Lung microvascular endothelial cell (primary cell): Measurements from ENCODE around the gene MTHFR. TPM values are rescaled to one million over a fixed set of nuclear protein-coding genes. Genes with fewer than 3 reads are reported as not detected.

Source experiments
- DNase-seq, 2 donors: peaks; one replicate each; pipeline versions ENCODE4 v3.0.0 to v3.0.0-alpha.2; 2010; ENCODE audit warnings: low read depth in 2 of 2
- total RNA-seq: library from RNA; depleted of rRNA; stranded (reverse); fragments of >200 nt; gene quantifications from 2 replicates; pipeline ENCODE4 v1.2.1, GENCODE V29; 2014

The MTHFR gene
- total RNA-seq, 1 donor from 2014 or later: 35.5 TPM

DNA sequence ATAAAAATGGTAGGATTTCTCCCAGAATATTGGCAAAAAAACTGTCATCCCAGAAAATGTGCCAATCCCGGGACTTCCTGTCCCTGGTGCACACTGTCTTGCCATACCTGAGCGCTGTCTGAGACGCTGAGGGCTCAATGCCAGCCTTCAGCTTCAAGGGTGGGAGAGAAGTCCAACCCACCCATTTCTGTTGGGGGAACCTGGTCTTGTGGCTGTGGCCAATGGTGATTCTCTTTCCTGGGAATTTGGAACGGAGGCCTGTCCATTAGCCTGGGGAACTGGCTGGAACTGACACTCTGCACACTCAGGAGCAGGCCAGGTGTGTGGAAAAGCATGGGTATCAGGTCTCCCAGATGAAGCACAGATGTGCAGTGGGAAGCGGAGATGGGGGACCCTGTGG lies 6.7 kb downstream of the MTHFR start:
- no peak for DNase-seq

DNA sequence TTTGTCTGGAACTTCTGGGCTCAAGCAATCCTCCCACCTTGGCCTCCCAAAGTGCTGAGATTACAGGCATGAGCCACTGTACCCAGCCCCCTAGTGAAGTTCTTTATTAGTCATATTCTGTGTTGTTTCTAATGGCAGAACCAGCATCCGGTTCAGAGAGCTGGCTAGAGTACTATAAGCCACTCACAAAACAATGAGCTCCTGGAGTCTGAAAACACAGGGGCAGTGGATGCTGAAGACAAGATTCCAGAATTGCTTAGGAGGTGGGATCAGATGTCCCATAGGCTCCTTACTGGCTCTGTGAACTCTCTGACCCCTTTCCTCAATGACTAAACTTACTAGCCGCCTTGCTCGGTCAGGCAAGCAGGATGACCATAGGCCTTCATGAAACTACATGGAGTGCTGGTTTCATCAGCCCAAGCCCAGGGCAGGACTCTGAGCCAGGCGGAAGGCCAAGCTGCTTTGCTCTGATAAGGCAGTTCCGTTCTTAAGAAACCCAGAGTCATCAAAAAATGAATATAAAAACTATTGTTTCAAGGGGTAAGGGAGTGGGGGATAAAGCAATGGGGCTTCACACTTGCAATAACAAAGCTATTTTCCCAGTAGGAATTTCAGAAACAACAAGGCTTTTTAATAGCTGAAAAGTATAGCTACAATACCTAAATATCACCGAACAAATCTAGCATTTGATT lies 8.1 kb downstream of the MTHFR start:
- DNase-seq: peak; percentile 81 to 91

DNA sequence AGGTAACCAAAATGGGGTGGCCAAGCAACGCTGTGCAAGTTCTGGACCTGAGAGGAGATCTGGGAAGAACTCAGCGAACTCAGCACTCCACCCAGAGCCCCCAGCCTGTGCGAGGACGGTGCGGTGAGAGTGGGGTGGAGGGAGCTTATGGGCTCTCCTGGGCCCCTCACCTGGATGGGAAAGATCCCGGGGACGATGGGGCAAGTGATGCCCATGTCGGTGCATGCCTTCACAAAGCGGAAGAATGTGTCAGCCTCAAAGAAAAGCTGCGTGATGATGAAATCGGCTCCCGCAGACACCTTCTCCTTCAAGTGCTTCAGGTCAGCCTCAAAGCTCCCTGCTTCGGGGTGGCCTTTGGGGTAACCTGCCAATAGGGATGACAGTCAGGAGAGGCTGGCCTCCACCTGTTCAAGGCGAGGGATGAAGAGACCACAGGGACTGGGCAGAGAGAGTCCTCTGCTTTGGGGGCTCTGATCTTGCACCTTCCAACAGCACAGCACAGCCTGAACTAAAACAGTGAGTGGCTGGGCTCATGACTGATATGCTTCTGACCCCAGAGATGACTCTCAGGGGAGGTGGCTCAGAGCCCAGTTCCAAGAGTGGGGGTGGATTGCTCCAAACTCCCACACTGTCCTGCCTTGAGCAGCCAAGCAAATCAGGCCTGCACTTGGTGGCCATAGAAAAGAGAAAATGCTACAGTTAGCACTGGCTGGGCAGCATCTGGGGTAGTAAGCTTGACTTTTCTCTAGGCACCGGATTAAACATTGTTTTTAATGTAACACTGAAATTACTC lies 9.5 kb downstream of the MTHFR start:
- DNase-seq: peak in 1 of 2 donors; percentile 60

DNA sequence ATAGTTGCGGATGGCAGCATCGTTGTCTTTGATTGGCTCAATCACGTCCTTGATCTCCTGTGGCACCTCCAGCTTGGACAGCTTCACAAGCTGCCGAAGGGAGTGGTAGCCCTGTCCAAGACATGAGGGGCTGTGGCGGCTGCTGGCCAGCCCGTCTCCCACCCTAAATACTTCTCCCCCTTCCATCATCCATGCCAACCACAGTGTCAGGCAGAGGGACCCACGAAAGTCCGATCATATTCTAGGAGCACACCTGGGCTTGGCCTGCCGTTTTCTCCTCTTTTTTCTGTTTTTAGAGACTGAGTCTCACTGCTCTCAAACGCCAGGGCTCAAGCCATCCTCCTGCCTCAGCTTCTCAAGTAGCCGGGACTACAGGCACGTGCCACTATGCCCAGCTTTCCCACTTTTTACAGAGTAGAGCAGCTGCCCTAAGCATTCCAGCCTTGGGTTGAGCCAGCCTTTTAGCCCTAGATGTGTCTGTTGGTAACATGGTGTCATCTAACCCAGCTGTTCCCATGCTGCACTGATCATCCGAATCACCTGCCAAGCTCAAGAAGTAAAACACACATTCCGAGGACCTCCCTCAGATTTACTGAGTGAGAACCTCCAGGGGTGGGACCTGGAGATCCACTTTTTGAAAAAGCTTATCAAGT lies 10.4 kb downstream of the MTHFR start:
- no peak for DNase-seq

DNA sequence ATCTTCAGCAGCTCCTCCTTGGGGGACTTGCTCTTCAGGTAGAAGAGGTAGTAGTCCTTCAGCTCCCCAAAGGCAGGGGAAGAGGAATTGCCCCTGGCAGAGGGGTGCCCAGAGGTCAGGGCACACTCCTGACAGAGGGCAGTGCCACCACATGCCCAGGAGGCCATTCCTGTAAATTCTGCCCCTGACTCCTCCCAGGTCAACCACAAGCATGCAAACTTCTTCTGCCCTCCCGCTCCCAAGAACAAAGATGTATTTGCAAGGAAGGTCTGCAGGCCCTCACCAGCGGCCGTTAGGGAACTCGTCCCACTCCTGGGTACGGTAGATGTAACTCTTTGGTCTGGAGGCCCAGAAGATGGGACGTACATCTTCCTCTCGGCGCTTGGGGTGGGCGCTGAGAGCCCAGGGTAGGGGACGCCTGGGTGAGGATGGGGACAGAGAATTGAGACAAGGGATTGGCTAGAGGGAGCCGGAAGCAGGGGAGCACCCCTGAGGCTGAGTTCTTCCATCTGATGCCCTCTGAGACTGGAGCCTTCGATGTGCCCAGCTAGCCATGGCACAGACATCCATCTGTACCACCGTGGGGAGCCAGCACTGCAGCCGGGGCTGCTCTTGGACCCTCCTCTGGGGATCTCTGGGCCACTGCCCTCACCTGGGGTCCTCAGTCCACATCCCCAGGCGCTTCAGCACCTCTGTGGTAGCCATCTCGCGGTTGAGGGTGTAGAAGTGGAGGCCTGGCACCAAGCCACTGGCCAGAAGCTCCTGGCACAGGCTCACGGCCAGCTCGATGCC lies 11.1 kb downstream of the MTHFR start:
- no peak for DNase-seq

DNA sequence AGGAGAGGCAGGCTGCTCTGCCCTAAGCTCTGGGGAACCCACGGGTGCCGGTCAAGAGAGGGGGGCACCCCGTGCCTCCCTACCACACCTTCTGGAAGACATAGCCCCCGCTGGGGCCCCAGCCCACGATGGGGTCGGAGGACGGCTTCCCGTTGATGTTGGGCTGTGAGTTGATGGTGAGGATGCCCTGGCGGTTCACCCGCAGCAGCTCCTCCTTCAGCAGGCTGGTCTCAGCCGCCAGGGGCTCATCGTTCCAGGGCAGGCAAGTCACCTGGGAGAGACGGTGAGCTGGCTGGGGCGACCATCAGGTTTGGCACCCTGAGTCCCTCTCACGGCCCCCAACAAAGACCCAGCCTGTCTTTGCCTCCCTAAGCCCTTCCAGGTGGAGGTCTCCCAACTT lies 11.9 kb downstream of the MTHFR start:
- no peak for DNase-seq

DNA sequence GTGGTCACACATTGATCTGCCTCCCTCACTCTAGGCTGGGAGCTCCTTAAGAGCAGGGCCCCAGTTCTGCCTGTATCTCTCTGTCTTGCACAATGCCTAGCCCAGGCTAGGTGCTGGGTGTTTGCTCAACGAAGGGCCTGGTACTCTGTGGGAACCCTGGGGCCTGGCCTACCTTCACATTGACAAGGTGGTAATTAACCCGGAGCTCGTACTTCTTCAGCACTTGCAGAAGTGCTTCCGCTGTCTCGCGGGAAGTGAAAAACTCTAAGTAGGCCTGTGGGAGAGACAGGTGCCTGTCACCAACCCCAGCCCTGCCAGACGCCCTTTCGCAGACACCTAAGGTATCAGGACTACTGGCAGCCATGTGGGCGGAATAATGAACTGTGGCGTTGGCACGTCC lies 13.7 kb downstream of the MTHFR start:
- no peak for DNase-seq

DNA sequence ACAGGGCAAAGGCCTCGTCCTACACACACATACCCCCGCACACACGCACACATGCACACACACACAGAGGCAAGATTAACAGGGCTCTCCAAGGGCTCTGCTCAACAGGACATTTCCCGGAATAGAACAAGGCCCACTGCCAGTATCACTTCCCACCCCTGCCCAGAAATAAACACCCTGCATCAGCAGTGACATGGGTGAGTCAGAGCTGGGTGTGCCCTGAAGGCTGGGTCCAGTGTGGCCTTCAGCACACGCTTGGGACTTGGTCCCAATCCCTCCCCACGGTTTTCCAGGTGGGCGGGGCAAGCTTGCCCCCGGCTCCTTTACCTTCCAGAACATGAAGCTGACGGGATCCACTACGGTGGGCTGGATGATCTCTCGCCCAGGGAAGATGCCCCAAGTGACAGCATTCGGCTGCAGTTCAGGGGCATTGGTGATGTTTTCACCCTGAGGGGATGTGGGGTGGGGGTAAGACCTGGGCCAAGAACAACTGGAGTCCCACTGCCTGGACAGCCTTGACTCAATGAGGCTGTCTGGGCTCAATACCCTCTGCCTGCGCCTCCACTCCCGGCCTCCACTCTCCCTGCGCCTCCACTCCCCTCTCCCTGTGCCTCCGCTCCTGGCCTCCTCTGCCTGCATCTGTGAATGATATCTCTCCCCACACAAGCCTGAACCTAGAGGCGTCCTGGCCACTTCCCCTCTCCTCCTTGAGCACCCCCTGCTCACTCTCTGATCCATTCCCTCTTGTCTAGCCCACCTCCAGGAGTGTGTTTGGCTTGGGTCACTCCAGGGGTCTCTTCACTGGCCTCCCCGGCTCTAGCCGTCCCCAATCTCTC lies 14.7 kb downstream of the MTHFR start:
- peak; percentile 47 to 91 for DNase-seq

DNA sequence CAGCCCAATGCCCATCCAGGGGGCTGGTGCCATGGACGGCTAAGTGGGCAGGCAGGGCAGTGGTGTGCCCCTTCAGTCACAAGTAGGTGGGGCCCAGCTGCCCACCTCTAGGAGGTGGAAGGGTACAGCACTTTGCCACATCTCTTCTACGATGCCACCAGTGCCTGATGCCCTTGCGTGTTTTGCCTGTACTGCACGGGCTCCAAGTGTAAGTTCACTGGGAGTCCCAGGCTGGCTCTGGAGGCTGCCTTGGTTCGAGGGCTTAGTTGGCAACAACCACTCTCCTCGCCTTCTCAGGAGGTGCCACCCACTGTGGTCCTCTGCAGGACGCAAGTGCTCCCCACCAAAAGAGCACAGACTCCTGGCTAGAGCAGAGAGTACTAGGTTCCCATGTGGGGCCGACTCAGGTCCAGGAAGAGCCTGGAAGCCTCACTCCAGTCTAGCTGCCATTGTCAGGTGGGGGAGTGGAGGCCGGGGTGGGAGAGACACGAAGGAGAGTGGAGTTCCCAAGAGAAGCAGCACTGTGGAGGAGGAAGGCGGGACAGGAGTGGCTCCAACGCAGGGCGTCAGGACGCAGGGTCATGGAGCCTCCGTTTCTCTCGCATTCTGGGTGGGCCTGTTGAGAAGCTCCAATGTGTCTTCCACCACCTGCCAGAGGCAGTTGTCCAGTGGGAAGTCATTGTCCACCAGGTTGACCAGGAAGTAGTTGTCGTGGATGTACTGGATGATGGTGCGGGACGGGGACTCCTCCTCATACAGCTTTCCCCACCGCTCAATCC lies 15.5 kb downstream of the MTHFR start:
- DNase-seq: no peak

DNA sequence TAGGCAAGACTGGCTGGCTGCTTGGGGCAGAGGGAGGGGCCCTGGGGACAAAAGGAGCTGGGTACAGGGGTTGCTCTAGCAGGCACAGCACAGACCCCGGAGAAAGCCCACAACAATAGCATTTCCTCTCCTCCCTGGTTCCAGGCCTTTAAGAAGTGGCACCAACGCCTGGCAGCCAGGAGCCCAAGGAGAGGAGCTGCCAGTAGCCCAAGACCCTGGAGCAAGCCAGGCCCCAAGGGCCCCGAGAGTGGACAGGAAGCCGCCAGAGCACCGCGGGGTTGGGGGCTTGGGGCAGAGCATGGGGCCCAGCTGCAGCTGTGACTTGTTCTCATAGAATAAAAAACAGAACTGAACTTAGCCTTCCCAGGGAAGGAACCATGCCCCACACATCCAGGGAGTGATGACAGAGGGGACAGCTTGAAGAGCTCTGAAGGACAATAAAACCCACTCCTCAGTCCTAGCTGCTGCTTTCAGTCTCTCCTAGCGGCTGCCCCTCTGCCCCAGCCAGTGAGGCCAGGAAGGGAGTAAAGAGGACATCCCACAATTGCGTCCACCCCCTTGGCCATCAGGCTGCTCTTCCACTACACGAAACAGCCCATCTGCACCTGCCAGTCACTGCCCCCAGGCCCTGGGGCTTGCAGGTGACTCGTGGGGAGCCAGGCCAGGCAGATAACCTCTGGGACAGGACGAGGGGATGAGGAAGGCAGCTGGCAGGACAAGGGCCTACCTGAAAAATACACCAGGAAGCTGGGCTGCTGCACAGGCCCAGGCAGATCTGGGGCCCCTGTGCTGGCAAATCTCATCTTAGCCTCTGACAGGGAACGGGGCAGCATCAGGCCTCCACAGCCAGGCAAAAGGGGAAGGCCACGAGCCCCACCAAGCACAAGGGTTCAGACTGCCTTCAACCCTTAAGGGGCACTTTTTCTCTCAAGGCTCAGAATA lies 16.4 kb downstream of the MTHFR start:
- no peak for DNase-seq

DNA sequence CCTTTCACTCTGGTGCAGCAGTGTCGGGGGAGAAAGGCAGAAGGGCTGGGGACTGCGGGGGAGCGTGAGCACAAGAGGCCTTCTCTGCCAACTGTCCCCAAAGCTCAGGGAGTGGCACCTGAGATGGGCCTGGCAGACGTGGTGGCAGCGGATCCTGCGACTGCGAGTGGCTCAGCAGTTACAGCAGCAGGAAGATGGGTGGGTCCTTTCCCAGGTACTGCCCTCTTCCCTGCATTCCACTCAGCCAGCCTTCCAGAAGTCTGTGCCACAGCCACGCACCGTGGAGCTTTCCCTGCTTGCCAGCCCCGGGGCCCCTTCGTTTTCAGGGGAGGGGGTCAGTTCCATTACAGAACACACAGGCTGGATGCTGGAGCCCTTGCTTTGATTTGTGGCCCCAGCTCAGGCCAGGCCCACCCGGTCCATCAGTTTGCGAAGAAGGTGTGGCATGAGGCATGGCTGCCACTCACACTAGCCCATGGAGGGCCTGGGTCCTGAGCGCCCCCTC lies 17.2 kb downstream of the MTHFR start:
- no peak for DNase-seq

DNA sequence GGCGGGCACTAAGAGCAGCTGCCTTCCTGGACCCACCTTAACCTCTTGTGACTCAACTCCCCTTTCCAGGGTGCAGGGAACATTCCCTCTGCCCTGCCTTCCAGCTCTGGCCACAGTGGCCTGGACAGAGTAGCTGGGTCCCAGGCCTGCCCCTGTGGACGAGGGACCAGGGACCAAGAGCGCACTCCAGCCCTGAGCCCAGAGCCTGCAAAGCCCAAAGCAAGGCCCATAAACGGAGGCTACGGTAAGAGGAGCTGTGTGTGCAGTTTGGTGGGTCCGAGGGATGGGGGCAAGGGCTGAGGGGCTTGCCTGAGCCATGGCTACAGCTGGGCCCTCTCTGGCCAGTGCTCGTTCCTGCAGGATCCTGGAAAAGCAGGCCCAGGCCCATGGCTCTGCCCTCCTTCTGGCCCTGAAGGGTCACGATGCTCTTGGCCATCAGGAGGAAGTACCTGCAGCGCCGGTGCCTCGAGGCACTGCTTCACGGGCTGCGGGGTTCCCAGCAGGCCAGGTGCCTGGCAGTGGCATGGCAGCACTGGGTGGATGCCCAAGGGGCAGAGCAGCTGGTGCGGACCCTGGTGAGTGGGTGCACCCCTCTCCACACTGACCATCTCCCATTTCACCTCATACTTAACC lies 17.8 kb downstream of the MTHFR start:
- DNase-seq: no peak

DNA sequence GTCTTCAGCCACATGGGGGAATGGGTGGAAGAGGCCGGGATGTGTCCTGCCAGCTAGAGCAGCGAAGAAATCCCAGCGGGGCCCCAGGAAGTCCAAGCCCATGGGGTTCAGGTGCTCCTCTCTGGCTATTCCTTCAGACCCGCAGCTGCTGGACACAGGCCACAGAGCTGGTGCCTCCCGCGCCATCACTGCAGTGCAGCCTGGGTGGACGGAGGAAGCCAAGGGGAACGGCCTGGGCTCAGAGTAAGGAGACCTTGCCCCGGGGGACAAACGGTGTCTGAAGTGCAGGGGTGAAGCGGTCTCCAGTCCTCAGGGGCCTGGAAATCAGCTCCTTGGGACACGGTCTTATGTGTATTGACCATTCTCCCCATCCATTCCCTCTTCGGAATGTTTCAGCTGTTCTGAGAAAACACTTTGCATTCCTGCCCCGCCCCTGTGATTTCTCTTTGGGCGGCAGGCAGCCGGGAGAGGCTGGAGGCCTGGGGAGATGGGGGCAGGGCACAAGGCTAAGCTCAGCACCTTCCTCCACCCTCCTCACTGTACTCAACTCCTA lies 18.4 kb downstream of the MTHFR start:
- DNase-seq: no peak

DNA sequence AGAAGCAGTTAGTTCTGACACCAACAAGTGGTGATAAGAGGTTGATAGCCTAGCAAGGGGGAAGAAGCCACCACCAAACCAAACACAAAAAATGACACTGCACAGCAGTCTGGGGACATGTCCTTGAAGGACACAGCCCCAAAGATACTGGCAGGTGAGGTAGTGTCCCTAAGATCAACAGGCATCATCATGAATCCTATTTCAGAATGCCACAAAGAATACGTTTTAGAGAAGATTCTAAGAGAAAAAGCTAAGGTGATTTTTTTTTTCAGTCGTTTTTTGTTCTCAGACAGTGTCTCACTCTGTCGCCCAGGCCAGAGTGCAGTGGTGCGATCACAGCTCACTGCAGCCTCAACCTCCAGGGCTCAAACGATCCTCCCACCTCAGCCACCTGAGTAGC lies 19.6 kb downstream of the MTHFR start:
- DNase-seq: no peak

DNA sequence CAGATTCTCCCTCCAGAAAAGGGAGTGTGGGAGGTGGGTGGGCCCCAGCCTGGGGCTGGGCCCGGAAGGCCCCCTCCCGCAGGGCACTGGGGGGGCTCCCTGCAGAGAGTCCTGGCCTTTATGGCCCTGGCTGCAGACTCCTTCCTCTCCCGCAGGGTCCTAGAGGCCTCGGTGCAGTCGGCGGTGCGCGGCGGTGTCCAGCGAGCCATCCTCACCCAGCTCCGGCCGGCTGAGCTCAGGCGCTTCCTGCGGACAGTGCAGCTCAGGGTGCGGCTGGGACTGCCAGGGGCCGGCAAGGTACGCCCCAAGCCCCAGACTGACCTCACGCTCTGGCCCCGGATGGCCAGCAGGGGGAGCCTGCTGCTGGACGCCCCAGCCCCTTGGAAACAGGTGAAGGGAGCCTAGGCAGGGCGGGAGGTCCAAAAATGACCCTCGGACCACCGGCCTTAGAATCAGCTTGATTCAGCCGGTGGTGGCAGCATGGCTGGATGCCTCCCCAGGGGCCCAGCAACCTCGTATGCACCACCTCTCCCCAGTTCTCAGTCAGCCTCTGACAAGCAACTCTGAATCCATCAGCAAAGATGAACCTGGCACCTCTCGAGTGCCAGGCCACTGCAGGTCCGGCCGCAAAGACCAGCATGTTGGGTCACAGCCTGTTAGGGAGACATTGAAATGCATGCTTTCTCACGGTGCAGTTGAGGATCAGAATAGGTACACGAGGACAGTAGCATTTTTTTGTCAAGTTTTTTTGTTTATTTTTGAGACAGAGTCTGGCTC lies 20.6 kb downstream of the MTHFR start:
- DNase-seq: peak; percentile 49 to 68

DNA sequence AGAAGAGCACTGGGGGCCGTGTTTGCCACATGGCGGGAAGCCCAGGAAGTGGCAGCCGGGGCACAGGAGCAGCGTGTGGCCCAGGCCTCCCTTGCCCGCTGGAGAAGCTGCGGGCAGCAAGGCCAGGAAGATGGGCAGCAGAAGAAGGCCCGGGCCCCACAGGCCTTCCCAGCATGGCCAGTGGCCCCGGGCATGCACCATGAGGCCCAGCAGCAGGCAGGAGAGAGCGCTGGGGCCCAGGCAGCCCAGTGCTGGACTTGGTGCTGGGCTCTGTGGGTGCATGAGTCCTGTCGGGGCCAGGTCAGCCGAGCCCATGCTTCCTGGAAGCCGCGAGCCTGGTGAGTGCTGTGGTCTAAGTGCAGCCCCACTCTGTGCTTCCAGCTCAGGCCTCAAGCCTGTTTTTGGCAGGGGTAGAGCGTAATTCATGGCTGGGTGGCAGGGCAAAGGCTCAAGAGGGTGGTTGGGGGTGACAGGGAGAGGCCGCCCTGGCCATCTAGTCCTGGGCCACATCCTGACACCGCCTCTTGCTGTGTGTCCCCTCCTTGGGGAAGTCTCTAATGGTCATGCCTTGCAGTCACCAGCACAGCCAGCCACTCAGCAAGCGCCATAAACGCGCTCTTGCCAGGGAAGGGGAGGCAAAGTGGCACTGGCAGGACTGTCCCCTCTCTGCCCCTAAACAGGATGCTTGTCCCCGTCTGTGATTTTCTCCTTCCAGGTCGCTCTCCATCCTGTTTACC lies 21.3 kb downstream of the MTHFR start:
- no peak for DNase-seq
